Measurements from ENCODE around the gene SORL1-AS1.

SORL1-AS1 gene

GRCh38 chr11:121419836-121420235, 32.9 kb downstream of the SORL1-AS1 start:
- Histone ChIP-seq H3K27ac (no peak overlapping the region), H3K4me1 (no peaks in the 10 kb centered on the region), H3K27me3 (no peaks in the 10 kb centered on the region), H3K9me3 (no peaks in the 10 kb centered on the region), H3K4me3 (no peak overlapping the region), H3K36me3 (no peaks in the 10 kb centered on the region)
- intact Hi-C loops (cut with DNase I; ENCODE audit: low total_unique reads) = no loop called here
- TF ChIP-seq CTCF (IDR thresholded peaks at IDR 0.05) = no peak
- DNase-seq = no peak

GRCh38 chr11:121418625-121419114, 34.1 kb downstream of the SORL1-AS1 start:
- Histone ChIP-seq H3K9me3 (no peaks in the 10 kb centered on the region), H3K4me1 (no peaks in the 10 kb centered on the region), H3K27me3 (no peaks in the 10 kb centered on the region), H3K36me3 (no peaks in the 10 kb centered on the region), H3K4me3 (no peak overlapping the region), H3K27ac (no peak overlapping the region)
- no peak for DNase-seq
- intact Hi-C loops (cut with DNase I; ENCODE audit: low total_unique reads) = no loop called here
- no peak for TF ChIP-seq CTCF (IDR thresholded peaks at IDR 0.05)
- TF ChIP-seq POLR2A (IDR thresholded peaks at IDR 0.05) = no peak

GRCh38 chr11:121417607-121418006, 35.2 kb downstream of the SORL1-AS1 start:
- H3K27ac ChIP-seq = no peak overlapping the region
- intact Hi-C loops (cut with DNase I; ENCODE audit: low total_unique reads) = no loop called here

GRCh38 chr11:121417055-121417551, 35.7 kb downstream of the SORL1-AS1 start:
- H3K27ac ChIP-seq = no peak overlapping the region
- DNase-seq = peak; percentile 66 to 68
- no peaks in the 10 kb centered on the region for H3K36me3 ChIP-seq
- no peak for TF ChIP-seq POLR2A (IDR thresholded peaks at IDR 0.05)
- intact Hi-C loops (cut with DNase I; ENCODE audit: low total_unique reads) = no loop called here
- no peaks in the 10 kb centered on the region for H3K27me3 ChIP-seq
- no peaks in the 10 kb centered on the region for H3K9me3 ChIP-seq
- no peaks in the 10 kb centered on the region for H3K4me1 ChIP-seq
- H3K4me3 ChIP-seq = no peak overlapping the region

More at GRCh38 chr11:121417607-121418006, 35.2 kb downstream of the SORL1-AS1 start:
- no peaks in the 10 kb centered on the region for H3K4me1 ChIP-seq
- H3K9me3 ChIP-seq = no peaks in the 10 kb centered on the region
- no peaks in the 10 kb centered on the region for H3K36me3 ChIP-seq
- no peak for DNase-seq
- H3K4me3 ChIP-seq = no peak overlapping the region
- TF ChIP-seq POLR2A (IDR thresholded peaks at IDR 0.05) (no peak), CTCF (IDR thresholded peaks at IDR 0.05) (no peak)
- H3K27me3 ChIP-seq = no peaks in the 10 kb centered on the region

GRCh38 chr11:121415856-121416255, 36.9 kb downstream of the SORL1-AS1 start:
- Histone ChIP-seq H3K27ac (no peak overlapping the region), H3K36me3 (no peaks in the 10 kb centered on the region), H3K4me1 (no peaks in the 10 kb centered on the region), H3K4me3 (no peak overlapping the region), H3K9me3 (no peaks in the 10 kb centered on the region), H3K27me3 (no peaks in the 10 kb centered on the region)
- TF ChIP-seq POLR2A (IDR thresholded peaks at IDR 0.05) (no peak), CTCF (IDR thresholded peaks at IDR 0.05) (no peak)
- intact Hi-C loops (cut with DNase I; ENCODE audit: low total_unique reads) = no loop called here
- DNase-seq = no peak

All from uterus (tissue), 3 donors.